ENCODE data around the gene TTLL5. TPM values are rescaled to one million over a fixed set of nuclear protein-coding genes. Genes with fewer than 3 reads are reported as not detected.
A peak's percentile ranks its signal among the peaks of the same experiment; 100 is the strongest.

Gene TTLL5
- total RNA-seq, 3 donors from 2014 or later = 30.8 to 51.0 (median 32.8) TPM

GRCh38 chr14:75619548-75619947 lies 41.5 kb upstream of the TTLL5 start:
- TF ChIP-seq, protein P1, sequence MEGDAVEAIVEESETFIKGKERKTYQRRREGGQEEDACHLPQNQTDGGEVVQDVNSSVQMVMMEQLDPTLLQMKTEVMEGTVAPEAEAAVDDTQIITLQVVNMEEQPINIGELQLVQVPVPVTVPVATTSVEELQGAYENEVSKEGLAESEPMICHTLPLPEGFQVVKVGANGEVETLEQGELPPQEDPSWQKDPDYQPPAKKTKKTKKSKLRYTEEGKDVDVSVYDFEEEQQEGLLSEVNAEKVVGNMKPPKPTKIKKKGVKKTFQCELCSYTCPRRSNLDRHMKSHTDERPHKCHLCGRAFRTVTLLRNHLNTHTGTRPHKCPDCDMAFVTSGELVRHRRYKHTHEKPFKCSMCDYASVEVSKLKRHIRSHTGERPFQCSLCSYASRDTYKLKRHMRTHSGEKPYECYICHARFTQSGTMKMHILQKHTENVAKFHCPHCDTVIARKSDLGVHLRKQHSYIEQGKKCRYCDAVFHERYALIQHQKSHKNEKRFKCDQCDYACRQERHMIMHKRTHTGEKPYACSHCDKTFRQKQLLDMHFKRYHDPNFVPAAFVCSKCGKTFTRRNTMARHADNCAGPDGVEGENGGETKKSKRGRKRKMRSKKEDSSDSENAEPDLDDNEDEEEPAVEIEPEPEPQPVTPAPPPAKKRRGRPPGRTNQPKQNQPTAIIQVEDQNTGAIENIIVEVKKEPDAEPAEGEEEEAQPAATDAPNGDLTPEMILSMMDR (IDR thresholded peaks at IDR 0.05) = no peak

DNA sequence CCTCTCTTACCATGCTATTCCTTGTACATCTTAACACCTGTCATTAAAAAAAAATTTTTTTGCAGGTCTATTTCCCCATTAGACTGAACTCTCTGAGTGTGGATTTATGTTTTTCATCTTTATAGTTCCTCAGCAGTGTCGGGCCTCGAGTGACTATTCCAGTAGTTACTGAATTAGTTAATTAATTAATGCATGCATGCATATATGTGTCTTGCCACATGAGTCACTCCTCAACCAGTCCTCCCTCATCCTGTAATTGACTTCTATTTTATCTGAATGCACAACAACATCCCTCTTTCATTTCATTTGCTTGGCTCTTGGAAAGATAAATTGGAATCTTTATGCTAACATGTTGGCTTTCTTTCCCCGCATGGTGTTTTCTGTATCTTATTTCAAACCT lies 36.0 kb upstream of the TTLL5 start:
- Histone ChIP-seq H3K4me3 (no peak overlapping the region), H3K9me3 (no peaks in the 10 kb centered on the region), H3K4me1 (ENCODE audit: low read depth) (no peaks in the 10 kb centered on the region), H3K36me3 (ENCODE audit: low read depth) (no peaks in the 10 kb centered on the region)
- DNase-seq (no peak), ATAC-seq (no peak)
- intact Hi-C loops (cut with DNase I, micrococcal nuclease) = no loop called here
- TF ChIP-seq, protein P1 (IDR thresholded peaks at IDR 0.05) = no peak

More at GRCh38 chr14:75619548-75619947, 41.5 kb upstream of the TTLL5 start:
- ATAC-seq = no peak
- H3K9me3 ChIP-seq = no peaks in the 10 kb centered on the region
- intact Hi-C loops (cut with DNase I, micrococcal nuclease) = no loop called here
- no peaks in the 10 kb centered on the region for H3K4me1 ChIP-seq (ENCODE audit: low read depth)
- no peak for DNase-seq
- H3K4me3 ChIP-seq = no peak overlapping the region
- no peaks in the 10 kb centered on the region for H3K36me3 ChIP-seq (ENCODE audit: low read depth)

- Histone ChIP-seq H3K36me3 (ENCODE audit: low read depth) (no peaks in the 10 kb centered on the region), H3K9me3 (no peaks in the 10 kb centered on the region), H3K4me1 (ENCODE audit: low read depth) (no peaks in the 10 kb centered on the region), H3K4me3 (no peak overlapping the region)
- intact Hi-C loops (cut with DNase I, micrococcal nuclease) = no loop called here
- TF ChIP-seq, protein P1 (IDR thresholded peaks at IDR 0.05) = no peak
- DNase-seq (no peak), ATAC-seq (no peak)
Observed at GRCh38 chr14:75626396-75626795, 34.6 kb upstream of the TTLL5 start.

DNA sequence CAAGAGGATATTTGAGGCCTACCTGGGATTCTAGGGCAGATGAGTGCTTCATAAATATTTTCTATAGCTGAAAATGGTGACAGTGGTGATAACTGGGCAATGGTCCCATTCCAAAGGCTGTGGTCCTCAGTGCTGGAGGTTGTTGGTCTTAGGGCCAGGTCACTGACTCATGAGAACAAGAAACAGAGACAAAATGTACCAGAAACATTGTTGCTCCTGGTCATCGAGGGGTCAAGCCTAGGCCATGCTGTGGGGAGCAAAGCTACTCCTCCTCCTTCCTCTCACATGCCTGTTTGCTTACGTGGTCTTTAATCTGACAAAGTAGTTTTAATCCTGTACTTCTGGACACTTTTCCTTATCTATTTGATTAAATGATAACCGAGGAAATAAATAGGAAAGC lies 34.2 kb upstream of the TTLL5 start:
- no peak overlapping the region for H3K4me3 ChIP-seq
- TF ChIP-seq, protein P1 (IDR thresholded peaks at IDR 0.05) = no peak
- intact Hi-C loops (cut with DNase I, micrococcal nuclease) = no loop called here
- H3K36me3 ChIP-seq (ENCODE audit: low read depth) = no peaks in the 10 kb centered on the region
- H3K9me3 ChIP-seq = no peaks in the 10 kb centered on the region
- no peaks in the 10 kb centered on the region for H3K4me1 ChIP-seq (ENCODE audit: low read depth)
- ATAC-seq = no peak
- no peak for DNase-seq

DNA sequence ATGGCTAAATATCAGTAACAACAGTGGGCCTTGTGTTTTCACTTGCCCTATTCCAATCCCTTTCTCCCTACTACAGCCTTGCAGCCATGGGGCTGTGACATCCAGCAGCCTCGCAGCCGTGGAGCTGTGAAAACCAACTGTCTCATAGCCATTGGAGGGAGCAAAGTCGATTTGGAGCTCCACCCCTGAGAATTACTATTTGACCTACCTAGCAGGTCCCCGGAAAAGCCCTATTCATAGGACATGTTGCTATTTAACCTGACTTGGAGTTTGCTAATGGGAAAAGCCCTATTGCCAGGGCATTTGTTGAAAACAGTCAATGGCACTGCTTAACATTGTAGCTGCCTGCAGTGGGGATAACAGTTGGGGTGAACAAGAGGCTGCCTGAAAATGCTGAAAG lies 33.6 kb upstream of the TTLL5 start:
- peak in 2 of 3 donors; percentile 45 to 48 for DNase-seq
- Histone ChIP-seq H3K4me3 (no peak overlapping the region), H3K4me1 (ENCODE audit: low read depth) (no peaks in the 10 kb centered on the region), H3K9me3 (no peaks in the 10 kb centered on the region), H3K36me3 (ENCODE audit: low read depth) (no peaks in the 10 kb centered on the region)
- ATAC-seq = peak; percentile 71
- TF ChIP-seq, protein P1 (IDR thresholded peaks at IDR 0.05) = no peak
- intact Hi-C loops (cut with DNase I, micrococcal nuclease) = no loop called here

GRCh38 chr14:75628816-75629215 lies 32.2 kb upstream of the TTLL5 start:
- no peaks in the 10 kb centered on the region for H3K9me3 ChIP-seq
- ATAC-seq (no peak), DNase-seq (no peak)
- intact Hi-C loops (cut with DNase I, micrococcal nuclease) = no loop called here
- H3K4me1 ChIP-seq (ENCODE audit: low read depth) = no peaks in the 10 kb centered on the region
- H3K4me3 ChIP-seq = no peak overlapping the region
- H3K36me3 ChIP-seq (ENCODE audit: low read depth) = no peaks in the 10 kb centered on the region
- TF ChIP-seq, protein P1 (IDR thresholded peaks at IDR 0.05) = no peak
